ENCODE measurements around the gene TCAP.

DNA sequence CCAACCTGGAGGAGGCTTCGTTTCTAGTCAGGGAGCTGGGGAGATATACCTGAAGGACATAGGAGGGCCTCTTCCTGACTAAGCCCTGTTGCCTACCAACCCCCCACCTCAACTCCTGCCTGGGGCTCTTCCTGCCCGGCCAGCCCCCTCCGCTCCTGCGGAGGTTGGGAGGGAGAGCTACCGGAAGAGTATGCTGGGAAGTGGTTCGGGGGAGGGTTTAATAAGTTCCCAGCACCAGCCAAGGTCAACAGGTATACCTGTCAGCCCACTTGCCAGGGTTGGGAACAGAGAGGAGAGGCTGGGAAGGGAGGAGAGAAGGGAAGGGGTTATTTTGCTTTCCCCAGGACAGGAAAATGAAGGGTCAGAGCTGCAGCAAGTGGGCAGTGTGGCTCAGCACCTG is 33.7 kb upstream of the TCAP start:
- no peak for TF ChIP-seq CTCF (IDR thresholded peaks at IDR 0.05)
- peak in 1 of 4 donors; percentile 26 for TF ChIP-seq EP300 (IDR thresholded peaks at IDR 0.05)
